ENCODE results near the gene TECPR1. TPM values are rescaled to one million over a fixed set of nuclear protein-coding genes. Genes with fewer than 3 reads are reported as not detected.
"Not testable (repeated sequence)": the region's sequence is repeated elsewhere in the genome, so short reads cannot be mapped to it uniquely, and the experiment has no call there.

Gene TECPR1
- total RNA-seq, 2 experiments from 2014 or later: 29.8 to 36.7 TPM

DNA sequence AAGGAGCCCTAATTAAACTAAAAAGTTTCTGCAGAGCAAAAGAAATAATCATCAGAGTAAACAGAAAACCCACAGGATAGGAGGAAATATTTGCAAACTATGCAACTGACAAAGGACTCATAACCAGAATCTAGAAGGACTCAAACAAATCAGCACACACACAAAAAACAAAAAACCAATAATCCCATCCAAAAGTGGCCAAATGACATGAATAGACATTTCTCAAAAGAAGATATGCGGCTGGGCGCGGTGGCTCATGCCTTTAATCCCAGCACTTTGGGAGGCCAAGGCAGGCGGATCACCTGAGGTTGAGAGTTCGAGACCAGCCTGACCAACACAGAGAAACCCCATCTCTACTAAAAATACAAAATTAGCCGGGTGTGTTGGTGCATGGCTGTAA, 32.6 kb downstream of the TECPR1 start:
- H3K4me3 Mint-ChIP-seq; H3K36me3 Mint-ChIP-seq (ENCODE audit: low read depth); H3K27ac Mint-ChIP-seq; CTCF ChIA-PET; H3K27me3 Mint-ChIP-seq (ENCODE audit: low read depth); intact Hi-C loops (cut with micrococcal nuclease); H3K9me3 Mint-ChIP-seq; DNase-seq: not testable (repeated sequence)
- peaks cover 15% of the 10 kb centered on the region for H3K4me1 Mint-ChIP-seq (ENCODE audit: low read depth)

DNA sequence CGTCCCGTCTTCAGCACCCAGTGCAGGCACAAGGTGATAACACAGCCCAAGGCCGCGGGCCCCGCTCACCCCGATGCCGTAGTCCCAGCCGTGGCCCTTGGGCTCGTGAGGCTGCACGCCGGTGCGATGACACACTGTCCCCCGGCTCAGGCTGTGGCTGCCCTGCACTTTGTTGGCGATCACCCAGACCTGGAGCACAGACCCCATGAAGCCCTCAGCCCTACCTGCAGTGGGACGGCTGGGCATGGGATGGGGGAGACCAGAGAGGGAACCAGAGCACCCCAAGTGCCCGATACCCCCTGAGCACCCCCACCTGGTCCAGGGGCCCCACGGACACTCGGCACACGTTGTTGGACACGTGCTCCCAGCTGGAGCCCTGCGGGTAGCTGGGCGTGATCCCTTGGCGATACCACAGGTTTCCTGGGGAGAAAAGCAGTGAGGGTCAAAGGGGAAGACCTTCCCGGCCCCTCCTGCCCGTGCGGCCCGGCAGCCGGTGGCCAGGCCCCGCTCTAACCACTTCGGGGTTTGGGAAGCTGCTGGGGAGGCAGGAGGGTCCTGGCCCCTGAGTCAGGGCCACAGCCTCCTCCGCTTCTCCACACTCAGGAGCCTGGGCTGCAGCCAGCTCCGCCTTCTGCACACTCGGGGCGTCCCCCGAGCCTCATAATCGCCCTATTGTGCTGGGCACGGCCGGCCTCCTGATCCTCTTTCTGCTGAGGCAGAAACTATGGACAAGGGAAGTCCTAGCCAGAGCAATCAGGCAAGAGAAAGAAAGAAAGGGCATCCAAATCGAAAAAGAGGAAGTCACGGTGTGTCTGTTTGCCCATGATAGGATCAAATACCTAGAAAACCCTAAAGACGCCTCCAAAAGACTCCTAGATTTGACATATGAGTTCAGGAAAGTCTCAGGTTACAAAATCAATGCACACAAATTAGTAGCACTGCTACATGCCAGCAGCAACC, 34.1 kb downstream of the TECPR1 start:
- peak overlapping the region; percentile 25 for H3K27ac Mint-ChIP-seq
- CTCF ChIA-PET: no interaction called here
- no peak for DNase-seq
- H3K4me3 Mint-ChIP-seq: no peak overlapping the region
- no peaks in the 10 kb centered on the region for H3K9me3 Mint-ChIP-seq
- peaks cover 4% of the 10 kb centered on the region for H3K36me3 Mint-ChIP-seq (ENCODE audit: low read depth)
- H3K27me3 Mint-ChIP-seq (ENCODE audit: low read depth): no peaks in the 10 kb centered on the region
- intact Hi-C loops (cut with micrococcal nuclease): no loop called here
- H3K4me1 Mint-ChIP-seq (ENCODE audit: low read depth): peaks cover 15% of the 10 kb centered on the region

DNA sequence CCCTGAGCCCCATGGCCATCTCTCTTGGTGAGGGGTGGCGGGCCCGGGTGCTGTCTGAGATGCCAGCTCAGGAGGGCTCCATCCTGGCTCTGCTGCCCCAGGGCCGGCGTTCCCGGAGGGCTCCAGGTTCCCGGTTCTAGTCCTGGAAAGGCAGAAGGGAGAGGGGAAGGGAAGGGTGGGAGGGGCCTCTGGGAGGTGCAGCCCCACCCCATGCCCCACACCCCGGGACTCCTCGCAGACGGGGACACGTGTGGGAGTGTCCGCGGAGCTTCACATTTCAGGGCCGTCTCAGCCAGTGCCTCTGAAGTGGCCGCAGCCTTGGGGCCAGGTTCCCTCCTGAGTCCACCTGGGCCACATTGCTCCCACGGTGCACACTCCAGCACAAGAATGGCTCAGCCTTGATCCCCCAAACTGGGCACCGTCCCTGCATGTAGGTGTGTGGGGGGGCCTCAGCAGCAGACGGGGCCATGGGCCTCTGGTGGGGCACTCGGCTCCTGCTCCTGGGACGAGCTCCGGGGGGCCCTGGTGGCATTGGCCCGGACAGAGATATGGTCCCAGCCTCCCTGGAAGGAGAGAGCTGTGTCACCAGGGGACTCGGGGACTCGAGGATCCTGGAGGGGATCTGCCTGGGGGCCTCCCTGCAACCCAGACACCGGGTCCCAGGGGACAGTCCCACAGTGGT, 35.0 kb downstream of the TECPR1 start:
- Mint-ChIP-seq H3K4me3 (no peak overlapping the region), H3K27ac (no peak overlapping the region), H3K9me3 (no peaks in the 10 kb centered on the region), H3K4me1 (ENCODE audit: low read depth) (peaks cover 15% of the 10 kb centered on the region), H3K27me3 (ENCODE audit: low read depth) (no peaks in the 10 kb centered on the region), H3K36me3 (ENCODE audit: low read depth) (peaks cover 4% of the 10 kb centered on the region)
- no peak for DNase-seq
- intact Hi-C loops (cut with micrococcal nuclease): no loop called here
- CTCF ChIA-PET: no interaction called here

DNA sequence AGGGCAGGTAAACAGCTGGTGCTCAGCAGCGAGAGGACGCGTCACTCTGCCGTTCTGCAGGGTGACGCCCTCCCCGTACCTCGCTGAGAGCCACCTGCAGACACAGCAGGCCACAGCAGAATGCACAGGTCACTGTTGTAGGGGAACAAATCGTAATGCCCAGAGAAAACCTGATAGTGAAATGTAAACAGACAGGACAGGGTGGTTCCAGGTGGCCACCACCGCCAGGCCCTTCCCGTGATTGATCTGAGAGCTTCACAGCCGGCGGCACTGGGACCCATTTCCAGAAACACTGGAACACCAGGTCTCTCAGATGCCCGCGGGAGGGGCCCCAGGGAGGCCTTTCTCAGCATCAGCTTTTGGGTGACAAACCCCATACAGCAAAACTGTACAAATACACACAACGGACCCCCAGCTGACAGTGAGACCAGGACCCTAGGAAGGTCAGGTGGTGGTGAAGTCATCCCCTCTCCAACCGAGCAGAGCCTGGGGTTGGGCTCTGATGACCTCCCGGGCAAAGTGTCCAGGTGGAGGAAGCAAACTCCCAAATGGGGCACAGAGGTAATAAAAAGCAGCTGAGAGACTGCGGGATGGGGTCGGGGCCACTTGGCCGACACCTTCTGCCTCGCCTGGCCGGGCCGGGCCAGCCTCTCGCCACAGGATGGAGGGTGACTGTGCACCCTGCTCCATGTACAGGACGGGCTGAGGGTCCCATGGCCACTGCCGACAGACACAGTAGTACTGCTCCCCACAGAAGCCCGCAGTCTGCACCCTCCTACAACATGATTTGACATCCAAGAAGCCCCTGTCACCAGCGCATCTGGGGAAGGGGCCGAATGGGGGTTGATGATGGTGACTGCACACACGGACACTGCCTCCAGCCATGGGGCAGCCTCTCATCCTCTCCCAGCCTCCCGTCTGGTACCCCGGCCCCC, 36.2 kb downstream of the TECPR1 start:
- H3K36me3 Mint-ChIP-seq (ENCODE audit: low read depth): peaks cover 4% of the 10 kb centered on the region
- no peak overlapping the region for H3K4me3 Mint-ChIP-seq
- CTCF ChIA-PET: interaction anchor here (1.6 kb wide), 1 partner anchor 47 kb away, joined by 4 read pairs; no protein-coding TSS in a partner anchor
- intact Hi-C loops (cut with micrococcal nuclease): no loop called here
- peaks cover 19% of the 10 kb centered on the region for H3K4me1 Mint-ChIP-seq (ENCODE audit: low read depth)
- H3K9me3 Mint-ChIP-seq: no peaks in the 10 kb centered on the region
- no peak for DNase-seq
- H3K27me3 Mint-ChIP-seq (ENCODE audit: low read depth): no peaks in the 10 kb centered on the region
- no peak overlapping the region for H3K27ac Mint-ChIP-seq

DNA sequence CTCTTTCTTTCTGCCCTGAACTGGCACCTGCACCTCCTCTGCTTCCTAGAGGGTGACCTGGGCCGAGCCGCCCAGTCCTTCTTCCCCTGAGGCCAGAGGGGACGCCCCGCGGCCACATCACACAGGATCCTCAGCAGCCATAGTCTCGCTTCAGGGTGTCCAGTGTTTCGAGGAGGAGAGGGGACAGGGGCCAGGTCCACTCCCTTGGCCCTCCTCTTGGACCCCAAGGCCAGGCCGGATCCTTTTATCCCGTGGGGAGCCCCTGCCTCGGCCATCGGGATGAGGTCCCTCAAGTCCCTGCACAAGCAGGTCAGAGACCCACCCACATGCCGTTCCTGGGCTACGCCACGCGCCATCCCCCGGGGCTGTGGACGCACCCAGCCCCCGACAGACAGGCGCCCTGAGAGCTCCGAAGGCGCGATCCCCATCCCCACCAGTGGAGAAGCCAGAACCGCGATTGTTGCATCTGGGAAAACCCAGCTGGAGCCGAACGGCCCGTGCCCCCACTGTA, 37.2 kb downstream of the TECPR1 start:
- CTCF ChIA-PET: interaction anchor here (1.6 kb wide), 1 partner anchor 46 kb away, joined by 4 read pairs; no protein-coding TSS in a partner anchor
- Mint-ChIP-seq H3K4me1 (ENCODE audit: low read depth) (peaks cover 19% of the 10 kb centered on the region), H3K27me3 (ENCODE audit: low read depth) (no peaks in the 10 kb centered on the region), H3K9me3 (no peaks in the 10 kb centered on the region), H3K27ac (no peak overlapping the region), H3K36me3 (ENCODE audit: low read depth) (peaks cover 4% of the 10 kb centered on the region), H3K4me3 (no peak overlapping the region)
- intact Hi-C loops (cut with micrococcal nuclease): no loop called here
- no peak for DNase-seq

DNA sequence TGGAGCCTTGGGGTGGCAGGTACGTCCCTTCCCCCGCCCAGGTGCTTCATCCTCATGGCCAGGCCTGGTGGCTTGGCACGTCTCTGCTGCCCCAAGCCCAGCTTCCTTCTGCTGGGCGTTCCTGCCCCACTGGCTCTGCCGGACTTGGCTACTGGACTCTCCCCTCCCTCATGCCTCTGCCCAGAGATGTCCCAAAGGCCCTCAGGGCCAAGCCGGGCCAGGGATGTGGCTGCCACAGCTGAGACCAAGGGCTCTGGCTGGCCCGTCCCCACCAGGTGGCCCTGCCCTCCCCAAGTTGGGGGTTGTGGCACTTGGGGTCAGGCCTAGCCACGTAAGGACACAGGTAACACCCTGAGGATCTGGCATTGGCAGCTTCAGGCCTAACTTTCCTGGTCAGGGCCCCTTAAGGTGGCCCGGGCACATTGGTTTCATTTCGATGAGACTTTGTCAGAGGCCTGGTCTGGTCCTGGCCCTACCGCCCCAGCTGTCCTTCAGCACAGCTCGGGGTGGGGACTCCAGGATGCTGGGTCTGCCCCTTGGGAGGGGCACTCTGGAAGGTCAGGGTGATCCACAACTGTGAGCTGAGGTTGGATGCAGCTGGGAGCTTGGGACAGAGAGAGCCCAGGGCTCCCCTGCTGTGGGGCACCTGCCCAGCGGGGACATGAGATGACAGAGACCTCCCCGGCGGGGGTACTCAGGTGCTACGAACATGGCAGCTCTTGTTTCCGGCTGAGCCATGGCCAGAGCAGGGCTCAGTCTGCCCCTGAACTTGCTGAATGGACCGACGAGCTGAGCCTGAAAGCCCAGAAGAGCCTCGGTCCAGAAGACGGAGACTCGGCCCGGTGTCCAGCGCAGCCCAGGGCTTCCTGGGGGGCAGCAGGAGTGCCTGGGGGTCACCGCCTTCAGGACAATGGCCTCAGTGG, 37.9 kb downstream of the TECPR1 start:
- H3K36me3 Mint-ChIP-seq (ENCODE audit: low read depth): peaks cover 3% of the 10 kb centered on the region
- no peaks in the 10 kb centered on the region for H3K27me3 Mint-ChIP-seq (ENCODE audit: low read depth)
- no peak for DNase-seq
- intact Hi-C loops (cut with micrococcal nuclease): no loop called here
- CTCF ChIA-PET: interaction anchor here (1.6 kb wide), 1 partner anchor 45 kb away, joined by 4 read pairs; no protein-coding TSS in a partner anchor
- H3K27ac Mint-ChIP-seq: no peak overlapping the region
- H3K4me1 Mint-ChIP-seq (ENCODE audit: low read depth): peaks cover 16% of the 10 kb centered on the region
- no peak overlapping the region for H3K4me3 Mint-ChIP-seq
- H3K9me3 Mint-ChIP-seq: no peaks in the 10 kb centered on the region

DNA sequence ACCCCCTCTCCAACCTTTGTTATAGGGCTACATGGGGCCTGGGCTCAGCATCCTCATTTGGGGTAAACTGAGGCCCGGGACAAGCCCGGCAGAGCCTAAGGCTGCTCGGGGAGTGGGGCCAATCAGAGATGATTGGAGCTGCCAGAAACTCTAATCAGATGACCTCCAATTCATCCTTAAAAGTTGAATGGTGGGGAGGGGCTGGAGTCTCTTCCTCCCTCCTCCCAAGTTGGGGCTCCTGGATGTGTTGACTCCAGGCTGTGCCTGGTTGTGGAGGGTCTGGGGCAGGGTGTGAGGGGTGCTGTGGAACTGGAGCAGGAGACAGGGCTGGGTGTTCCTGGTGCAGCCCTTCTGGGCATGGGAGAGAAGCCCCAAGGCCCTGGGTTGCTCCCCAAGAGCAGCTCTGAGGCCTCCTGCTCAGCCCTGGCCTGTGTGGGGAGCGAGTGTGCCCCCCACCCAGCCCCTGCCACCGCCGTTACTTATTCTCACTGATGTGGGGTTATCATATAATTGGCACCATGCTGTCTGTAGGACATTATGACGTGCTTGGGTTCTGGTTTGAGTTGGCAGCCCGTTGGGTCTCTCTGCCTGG, 38.6 kb downstream of the TECPR1 start:
- intact Hi-C loops (cut with micrococcal nuclease): no loop called here
- no peak overlapping the region for H3K4me3 Mint-ChIP-seq
- no peaks in the 10 kb centered on the region for H3K9me3 Mint-ChIP-seq
- no peaks in the 10 kb centered on the region for H3K27me3 Mint-ChIP-seq (ENCODE audit: low read depth)
- H3K27ac Mint-ChIP-seq: no peak overlapping the region
- CTCF ChIA-PET: no interaction called here
- H3K4me1 Mint-ChIP-seq (ENCODE audit: low read depth): peaks cover 8% of the 10 kb centered on the region
- peaks cover 1% of the 10 kb centered on the region for H3K36me3 Mint-ChIP-seq (ENCODE audit: low read depth)
- no peak for DNase-seq

DNA sequence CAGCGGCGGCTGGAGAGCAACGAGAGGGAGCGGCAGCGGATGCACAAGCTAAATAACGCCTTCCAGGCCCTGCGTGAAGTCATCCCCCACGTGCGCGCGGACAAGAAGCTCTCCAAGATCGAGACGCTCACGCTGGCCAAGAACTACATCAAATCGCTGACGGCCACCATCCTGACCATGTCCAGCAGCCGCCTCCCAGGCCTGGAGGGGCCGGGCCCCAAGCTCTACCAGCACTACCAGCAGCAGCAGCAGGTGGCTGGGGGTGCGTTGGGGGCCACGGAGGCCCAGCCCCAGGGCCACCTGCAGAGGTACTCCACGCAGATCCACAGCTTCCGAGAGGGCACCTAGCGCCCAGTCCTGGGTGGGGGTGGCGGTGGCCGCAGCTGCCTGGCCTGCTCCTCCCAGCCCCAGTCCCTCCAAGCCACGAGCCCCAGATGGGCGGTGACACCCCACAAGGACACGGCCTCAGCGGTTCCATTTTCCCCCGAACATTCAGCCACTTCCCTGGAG, 39.4 kb downstream of the TECPR1 start:
- Mint-ChIP-seq H3K4me1 (ENCODE audit: low read depth) (peaks cover 4% of the 10 kb centered on the region), H3K27ac (no peak overlapping the region), H3K27me3 (ENCODE audit: low read depth) (no peaks in the 10 kb centered on the region), H3K4me3 (no peak overlapping the region), H3K36me3 (ENCODE audit: low read depth) (peaks cover under 1% of the 10 kb centered on the region), H3K9me3 (no peaks in the 10 kb centered on the region)
- intact Hi-C loops (cut with micrococcal nuclease): no loop called here
- CTCF ChIA-PET: interaction anchor here (0.6 kb wide), 1 partner anchor 1179 kb away, joined by 3 read pairs; no protein-coding TSS in a partner anchor
- DNase-seq: no peak

DNA sequence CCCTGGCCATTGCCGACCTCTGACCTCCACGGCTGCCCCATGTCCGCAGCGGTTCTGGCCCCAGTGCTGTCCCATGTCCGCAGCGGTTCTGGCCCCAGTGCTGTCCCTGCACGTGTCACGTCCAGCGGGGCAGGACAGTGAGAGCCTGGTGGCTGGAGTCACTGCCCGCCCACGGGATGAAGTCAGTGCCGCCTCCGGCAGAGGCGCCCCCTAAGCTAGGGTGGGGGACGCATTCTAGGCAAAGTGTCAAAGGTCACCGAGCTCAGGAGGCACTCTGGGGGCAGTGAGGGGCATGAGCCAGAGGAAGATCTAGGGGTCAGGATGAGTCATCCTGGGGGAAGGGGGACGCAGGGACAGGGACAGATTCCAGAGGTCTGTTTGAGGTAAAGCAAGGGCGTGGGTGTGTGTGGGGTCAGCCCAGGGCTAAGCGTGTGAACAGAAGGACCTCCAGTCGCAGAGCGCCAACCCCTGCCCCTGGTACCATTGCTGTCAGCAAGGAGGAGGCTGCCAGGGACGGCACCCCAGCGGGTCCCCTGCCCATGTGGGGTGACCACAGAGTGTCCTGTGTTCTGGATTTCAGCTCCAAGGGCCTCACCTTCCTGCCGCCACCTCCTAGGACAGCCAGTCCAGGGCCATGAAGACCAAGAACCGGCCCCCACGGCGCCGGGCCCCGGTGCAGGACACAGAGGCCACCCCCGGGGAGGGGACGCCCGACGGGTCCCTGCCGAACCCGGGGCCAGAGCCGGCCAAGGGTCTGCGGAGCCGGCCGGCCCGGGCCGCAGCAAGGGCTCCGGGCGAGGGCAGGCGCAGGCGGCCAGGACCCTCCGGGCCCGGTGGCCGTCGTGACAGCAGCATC, 40.1 kb downstream of the TECPR1 start:
- no peaks in the 10 kb centered on the region for H3K9me3 Mint-ChIP-seq
- intact Hi-C loops (cut with micrococcal nuclease): loop anchor here (2.0 kb wide), 1 partner anchor 69 kb away; the partner anchor contains the start of gene BRI3
- CTCF ChIA-PET: interaction anchor here (0.6 kb wide), 1 partner anchor 1179 kb away, joined by 3 read pairs; no protein-coding TSS in a partner anchor
- H3K36me3 Mint-ChIP-seq (ENCODE audit: low read depth): peaks cover 3% of the 10 kb centered on the region
- H3K4me1 Mint-ChIP-seq (ENCODE audit: low read depth): peaks cover 4% of the 10 kb centered on the region
- DNase-seq: no peak
- H3K27ac Mint-ChIP-seq: no peak overlapping the region
- peak overlapping the region; percentile 59 for H3K4me3 Mint-ChIP-seq
- no peaks in the 10 kb centered on the region for H3K27me3 Mint-ChIP-seq (ENCODE audit: low read depth)

DNA sequence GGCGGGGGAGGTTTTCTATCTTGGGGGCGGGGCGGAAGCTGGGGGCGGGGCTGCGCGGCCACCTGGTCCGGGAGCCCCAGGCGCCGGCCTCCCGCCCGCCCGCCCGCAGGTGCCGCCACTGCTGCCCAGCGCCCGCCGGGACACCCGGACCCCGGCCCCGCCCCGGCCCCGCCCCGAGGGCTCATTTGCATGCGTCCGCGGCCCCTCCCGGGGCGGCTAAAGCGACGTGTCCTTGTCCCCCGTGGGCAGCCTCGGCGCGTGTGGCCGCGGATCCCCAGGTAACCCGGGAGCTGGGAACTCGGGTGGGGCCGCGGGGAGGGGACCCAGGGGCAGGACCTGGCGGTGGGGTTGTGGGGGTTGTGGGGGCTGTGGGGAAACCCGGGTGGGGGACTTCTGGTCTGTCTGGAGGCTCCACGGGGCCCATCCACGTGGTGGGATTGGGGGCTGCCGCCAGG, 40.8 kb downstream of the TECPR1 start, which contains the start of gene BHLHA15:
BHLHA15 (plus strand) TSS at position 219 of the 455 bp plus-strand sequence. CDS start 871 bp downstream, outside the sequence.
- H3K27ac Mint-ChIP-seq: no peak within 1 kb of the TSS
- no peaks in the 10 kb centered on the region for H3K27me3 Mint-ChIP-seq (ENCODE audit: low read depth)
- intact Hi-C loops (cut with micrococcal nuclease): loop anchor here (2.0 kb wide), 1 partner anchor 70 kb away; the partner anchor contains the start of gene BRI3
- CTCF ChIA-PET: no interaction called here
- DNase-seq: peak; percentile 22
- H3K4me1 Mint-ChIP-seq (ENCODE audit: low read depth): peaks cover 4% of the 10 kb centered on the region
- H3K4me3 Mint-ChIP-seq: peak within 1 kb of the TSS; percentile 59
- no peaks in the 10 kb centered on the region for H3K9me3 Mint-ChIP-seq
- H3K36me3 Mint-ChIP-seq (ENCODE audit: low read depth): peaks cover 3% of the 10 kb centered on the region

All from activated naive CD4-positive, alpha-beta T cell treated with anti-CD3 and anti-CD28 coated beads for 36 hours (primary cell).